Gastroesophageal sphincter (tissue), 3 donors: ENCODE data around the gene P2RX1.

Source experiments
- POLR2A ChIP-seq, 2 donors: fragments of 450-650 bp; IDR thresholded peaks; one replicate each; pipeline ENCODE4 v1.6.1; 2017; ENCODE audit warnings: antibody characterized with exemption in 2 of 2, mild to moderate bottlenecking in 2 of 2, moderate library complexity in 1 of 2
- POLR2AphosphoS5 ChIP-seq: sonication (generic); formaldehyde crosslinking; IDR thresholded peaks from one replicate; pipeline ENCODE4 v1.6.1; 2017; ENCODE audit warnings: antibody characterized with exemption
- TF ChIP-seq, protein P1 (sequence below), 4 experiments: fragments of 200-600 bp in 2 of 4; fragments of 450-650 bp in 2 of 4; sonication (generic) in 1 of 4; IDR thresholded peaks; one replicate each; pipeline ENCODE4 v1.5.1; 2017 to 2019; ENCODE audit warnings: antibody characterized with exemption in 4 of 4, mild to moderate bottlenecking in 2 of 4, moderate library complexity in 2 of 4

DNA sequence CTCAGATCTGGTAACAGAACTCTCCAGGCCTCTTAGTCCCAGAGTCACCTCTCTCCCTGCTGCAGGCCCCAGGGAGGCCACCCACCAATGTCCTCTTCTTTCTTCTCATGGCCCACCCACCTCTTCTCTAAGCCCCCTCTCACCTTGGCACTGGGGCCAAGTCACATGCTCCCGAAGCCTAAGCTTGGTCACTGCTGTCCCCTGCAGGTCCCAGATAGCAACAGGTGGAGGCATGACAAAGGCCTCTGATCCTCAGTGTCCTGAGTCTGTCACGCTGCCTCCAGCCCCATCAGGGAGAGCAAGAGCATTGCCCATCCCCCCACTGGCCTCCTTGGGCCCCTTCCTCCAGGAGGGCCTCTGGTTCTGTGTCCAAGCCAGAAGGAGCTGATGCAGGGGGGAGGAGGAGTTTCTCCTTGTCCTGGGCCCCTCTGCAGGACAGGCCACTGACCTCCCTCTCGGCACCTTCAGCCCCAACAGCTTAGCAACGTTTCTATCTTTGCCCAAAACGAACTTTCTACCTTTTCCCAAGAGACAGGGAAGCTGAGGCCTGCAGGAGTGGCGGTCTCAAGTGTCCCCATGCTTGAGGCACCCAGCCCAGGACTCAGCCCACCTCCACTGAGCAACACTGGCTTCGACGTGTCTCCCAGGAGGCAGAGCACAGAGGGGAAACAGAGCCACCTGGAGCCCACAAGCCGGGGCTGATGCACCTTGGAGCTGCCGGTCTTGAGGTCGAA is 8.6 kb downstream of the P2RX1 start:
- TF ChIP-seq, protein P1, sequence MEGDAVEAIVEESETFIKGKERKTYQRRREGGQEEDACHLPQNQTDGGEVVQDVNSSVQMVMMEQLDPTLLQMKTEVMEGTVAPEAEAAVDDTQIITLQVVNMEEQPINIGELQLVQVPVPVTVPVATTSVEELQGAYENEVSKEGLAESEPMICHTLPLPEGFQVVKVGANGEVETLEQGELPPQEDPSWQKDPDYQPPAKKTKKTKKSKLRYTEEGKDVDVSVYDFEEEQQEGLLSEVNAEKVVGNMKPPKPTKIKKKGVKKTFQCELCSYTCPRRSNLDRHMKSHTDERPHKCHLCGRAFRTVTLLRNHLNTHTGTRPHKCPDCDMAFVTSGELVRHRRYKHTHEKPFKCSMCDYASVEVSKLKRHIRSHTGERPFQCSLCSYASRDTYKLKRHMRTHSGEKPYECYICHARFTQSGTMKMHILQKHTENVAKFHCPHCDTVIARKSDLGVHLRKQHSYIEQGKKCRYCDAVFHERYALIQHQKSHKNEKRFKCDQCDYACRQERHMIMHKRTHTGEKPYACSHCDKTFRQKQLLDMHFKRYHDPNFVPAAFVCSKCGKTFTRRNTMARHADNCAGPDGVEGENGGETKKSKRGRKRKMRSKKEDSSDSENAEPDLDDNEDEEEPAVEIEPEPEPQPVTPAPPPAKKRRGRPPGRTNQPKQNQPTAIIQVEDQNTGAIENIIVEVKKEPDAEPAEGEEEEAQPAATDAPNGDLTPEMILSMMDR (IDR thresholded peaks at IDR 0.05), result peak in 2 of 4 experiments; percentile 11 to 35
- TF ChIP-seq POLR2AphosphoS5, result no peak
- TF ChIP-seq POLR2A (IDR thresholded peaks at IDR 0.05), result no peak
